GM04503 (cell line): ENCODE data around the gene FAT2.
"Not testable (repeated sequence)": the region's sequence is repeated elsewhere in the genome, so short reads cannot be mapped to it uniquely, and the experiment has no call there.

Experiments used
- DNase-seq: peaks from one replicate; pipeline ENCODE4 v3.0.0-alpha.2; 2012; ENCODE audit warnings: low read depth

The FAT2 gene

GRCh38 chr5:151611127-151611775, 20.1 kb upstream of the FAT2 start:
- DNase-seq = no peak

- DNase-seq = no peak
Measured at GRCh38 chr5:151608522-151608921, 17.4 kb upstream of the FAT2 start.

- DNase-seq = no peak
Measured at GRCh38 chr5:151607304-151607703, 16.2 kb upstream of the FAT2 start.

DNA sequence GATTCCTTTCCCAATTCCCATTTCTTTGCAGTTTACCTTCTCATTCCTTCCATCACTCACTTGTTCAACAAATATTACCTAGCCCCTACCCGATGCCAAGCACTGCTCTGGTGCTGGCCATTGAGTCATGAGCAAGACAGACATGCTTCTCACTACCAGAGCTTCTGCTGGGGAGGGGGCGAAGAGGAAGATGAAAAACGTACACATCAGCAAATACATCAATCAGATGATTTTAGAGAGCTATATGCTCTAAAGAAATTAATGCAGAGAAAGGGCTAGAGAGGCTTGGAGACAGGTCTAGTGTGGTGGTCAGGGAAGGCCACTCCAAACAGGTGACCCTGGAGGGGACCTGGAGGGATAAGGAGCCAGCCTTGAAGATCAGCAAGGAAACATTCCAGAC, 14.4 kb upstream of the FAT2 start:
- no peak for DNase-seq

DNA sequence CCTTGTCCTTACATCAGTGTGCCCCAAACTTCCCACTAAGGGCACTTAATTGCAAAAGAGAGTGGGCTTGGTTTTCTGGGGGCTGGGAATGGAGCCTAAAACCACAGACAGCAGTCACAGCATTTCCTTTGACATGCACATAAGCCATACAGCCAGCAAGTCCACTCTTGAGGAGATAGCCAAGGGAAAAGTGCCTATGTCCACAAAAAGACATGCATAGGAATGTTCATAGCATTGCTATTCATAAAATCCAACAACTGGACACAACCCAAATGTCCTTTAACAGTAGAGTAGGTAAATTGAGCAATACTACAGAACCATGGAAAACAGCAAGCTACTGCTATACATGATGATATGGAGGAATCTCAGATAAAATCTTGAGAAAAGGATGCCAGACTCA, 11.7 kb upstream of the FAT2 start:
- DNase-seq = no peak

DNA sequence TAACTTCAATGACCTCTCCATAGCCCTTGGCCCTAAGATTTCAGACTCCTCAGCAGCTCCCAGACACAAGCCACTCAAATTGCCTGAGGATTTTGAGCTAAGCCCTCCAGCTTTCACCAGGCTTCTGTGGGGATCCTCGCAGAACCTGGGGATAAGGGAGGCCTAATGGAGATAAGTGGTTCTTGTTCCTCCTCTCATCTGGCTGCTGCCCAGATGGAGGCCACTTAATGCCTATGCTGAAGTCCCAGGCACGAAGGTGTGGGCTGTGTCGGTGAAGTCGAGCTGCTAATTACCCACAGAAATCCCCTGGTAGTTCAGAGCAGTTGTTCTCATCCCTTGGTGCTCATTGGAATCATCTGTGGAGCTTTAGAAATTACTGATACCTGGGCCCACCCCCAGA, 10.3 kb upstream of the FAT2 start:
- DNase-seq = no peak

GRCh38 chr5:151600069-151600665, 9.0 kb upstream of the FAT2 start:
- no peak for DNase-seq

- DNase-seq = no peak
Measured at GRCh38 chr5:151598984-151599383, 7.9 kb upstream of the FAT2 start.

DNA sequence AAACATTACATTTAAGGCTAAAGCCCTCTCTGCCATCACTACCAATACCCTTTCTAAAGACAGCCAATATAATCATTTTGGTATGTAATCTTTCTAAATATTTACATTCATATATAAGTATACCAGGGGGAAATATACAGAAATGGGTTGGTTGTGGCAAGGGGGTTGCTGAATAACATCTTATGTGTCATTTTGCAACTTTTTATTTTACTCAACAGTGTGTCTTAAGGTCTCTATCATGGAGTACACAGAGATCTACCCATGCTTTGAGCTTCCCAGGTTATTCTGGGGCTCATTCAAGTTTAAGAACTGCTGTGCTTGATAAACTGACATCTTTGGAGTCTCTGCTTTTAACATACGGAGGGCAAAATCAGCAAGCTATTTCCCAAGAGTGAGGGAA, 7.4 kb upstream of the FAT2 start:
- no peak for DNase-seq

DNA sequence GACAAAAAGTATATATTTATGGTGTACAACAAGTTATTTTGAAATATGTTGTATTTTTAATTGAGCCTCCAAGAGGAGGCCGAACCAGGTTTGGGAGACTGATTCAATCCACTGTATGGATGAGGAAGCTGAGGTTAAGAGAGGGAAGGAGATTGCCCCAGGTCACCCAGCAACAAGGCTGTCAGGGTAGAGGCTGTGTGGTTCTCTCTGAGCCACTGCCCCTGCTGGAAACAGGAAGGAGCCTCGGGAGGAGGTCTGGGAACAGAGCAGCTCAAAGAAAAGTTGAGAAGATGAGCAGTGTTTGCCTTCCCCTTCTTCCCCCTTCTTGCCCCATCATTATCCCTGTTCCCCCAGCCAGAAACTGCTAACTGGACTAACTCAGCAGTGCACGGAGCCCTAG, 6.6 kb upstream of the FAT2 start:
- no peak for DNase-seq

DNA sequence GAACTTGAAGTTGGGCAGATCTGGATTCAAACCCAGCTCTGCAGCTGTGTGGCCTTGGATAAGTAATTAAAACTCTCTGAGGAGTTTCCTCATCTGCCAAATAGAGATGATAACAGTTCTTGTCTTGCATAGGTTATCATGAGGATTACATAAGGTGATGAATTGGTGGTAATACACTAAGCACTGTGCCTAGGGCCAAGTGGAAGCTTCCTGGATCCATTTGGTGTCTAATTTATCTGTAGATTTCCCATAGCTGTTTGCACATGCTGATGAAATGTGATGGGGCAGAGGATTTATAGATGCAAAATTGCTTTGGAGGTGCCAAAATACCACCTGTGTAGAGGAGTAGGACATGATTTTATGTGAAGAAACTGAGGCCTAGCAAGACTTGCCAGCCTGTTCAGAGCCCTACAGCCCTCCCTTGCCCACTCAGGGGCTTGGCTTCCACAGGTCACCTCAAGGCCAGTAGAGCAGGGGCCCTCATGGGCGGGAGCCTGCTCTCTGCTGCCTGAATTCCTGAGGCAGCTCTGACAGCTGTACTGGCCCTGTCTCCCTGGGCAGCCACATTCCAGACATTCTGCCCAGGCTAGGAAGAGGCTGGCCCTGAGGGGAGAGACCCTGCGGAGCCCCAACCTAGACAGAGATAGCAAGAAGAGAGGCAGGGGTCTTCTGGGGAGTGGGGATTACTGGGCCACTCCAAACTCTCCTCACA, 5.9 kb upstream of the FAT2 start:
- no peak for DNase-seq

GRCh38 chr5:151595411-151595826, 4.3 kb upstream of the FAT2 start:
- DNase-seq = no peak

DNA sequence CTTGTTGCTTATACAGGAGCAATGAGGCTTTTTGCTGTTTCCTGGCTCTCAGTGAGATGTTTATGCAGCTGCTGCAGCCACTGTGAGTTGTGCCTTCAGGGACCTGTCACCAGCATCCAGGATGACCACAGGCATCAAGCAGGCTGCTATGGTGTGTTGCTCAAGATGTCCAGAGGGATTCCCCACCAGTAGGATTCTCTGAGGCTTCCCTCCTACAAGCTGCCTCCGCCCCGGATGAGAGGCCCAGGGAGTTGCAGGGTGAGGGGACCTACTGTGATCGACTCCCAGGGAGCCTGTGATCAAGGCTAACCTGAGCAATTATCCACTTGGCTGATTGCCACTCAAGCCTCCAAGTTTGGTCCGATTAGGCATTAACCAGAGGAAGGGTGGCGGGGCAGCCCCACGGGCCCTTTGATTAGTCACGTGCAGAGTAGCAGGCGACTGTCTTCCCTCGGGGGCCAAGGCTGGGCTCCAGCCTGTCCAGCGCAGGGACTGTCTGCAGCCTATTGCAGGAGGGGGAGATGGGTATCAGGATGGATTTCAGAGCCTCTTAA, 1.8 kb upstream of the FAT2 start:
- DNase-seq = no peak

- no peak for DNase-seq
Measured at GRCh38 chr5:151589878-151590570, 1.1 kb downstream of the FAT2 start.

- no peak for DNase-seq
Measured at GRCh38 chr5:151587796-151588555, 3.2 kb downstream of the FAT2 start.

DNA sequence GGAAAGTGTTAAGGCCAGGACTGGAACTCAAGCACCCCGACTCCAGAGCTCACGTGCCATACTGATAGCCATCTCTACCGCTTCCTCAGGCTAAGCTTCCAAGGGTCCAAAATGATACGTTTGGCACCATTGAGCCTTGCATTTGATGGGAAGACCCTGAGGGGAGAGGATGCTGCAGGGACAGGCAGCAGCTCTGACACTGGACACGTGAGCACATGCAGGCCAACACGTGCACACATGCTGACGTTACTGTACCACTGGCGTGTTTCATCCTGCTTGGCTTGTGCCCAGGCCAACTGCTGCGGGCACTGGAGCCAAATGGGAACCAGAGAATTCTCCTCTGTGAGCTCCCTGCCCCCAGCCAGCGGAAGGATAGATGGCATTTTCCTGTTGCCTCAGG, 5.2 kb downstream of the FAT2 start:
- no peak for DNase-seq

DNA sequence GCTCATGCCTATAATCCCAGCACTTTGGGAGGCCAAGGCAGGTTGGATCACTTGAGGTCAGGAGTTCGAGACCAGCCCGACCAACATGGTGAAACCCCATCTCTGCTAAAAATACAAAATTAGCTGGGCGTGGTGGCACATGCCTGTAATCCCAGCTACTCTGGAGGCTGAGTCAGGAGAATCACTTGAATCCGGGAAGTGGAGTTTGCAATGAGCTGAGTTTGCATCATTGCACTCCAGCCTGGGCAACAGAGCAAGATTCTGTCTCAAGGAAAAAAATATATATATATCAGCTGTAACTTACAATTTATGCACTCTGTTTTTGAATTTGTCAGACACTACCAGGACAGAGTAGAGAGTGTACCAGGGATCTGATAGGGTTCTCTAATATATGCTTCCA, 5.8 kb downstream of the FAT2 start:
- not testable (repeated sequence) for DNase-seq

- no peak for DNase-seq
Measured at GRCh38 chr5:151584057-151584937, 6.8 kb downstream of the FAT2 start.

DNA sequence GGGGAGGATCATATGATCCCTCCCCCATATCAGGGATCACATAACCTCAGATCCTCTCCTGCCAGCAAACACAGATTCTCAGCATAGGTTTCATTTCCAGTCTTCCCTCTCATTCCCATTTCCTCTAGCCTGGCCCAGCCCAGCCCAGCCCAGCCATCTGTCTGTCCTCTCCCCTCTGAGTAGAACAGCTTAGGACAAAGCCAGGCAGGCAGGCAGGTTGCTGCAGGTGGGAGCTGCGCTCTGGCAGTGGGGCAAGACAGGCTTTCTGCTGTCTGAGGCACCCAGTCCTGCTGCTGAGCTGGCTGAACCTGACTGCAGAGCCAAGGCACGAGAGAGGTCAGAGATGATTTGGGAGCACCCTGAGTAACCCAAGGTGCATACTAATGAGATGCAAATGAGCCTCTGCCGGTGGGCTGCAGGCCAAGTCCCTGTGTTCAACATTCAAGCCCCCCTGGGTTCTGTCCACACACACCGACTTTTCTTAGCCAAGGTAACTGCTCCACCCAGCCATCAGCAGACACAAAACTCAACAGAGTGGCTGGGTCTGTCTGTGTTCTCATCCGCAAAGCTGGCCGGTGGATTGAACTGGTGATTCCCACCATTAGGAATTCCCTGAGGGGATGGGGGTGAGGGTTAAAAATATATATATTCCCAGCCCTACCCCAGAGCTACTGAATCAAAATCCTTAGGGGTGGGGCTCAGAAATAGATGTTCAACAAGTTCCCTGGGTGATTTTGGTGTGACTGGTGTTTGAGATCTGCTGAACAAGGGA, 9.1 kb downstream of the FAT2 start:
- no peak for DNase-seq

GRCh38 chr5:151581347-151581746, 9.8 kb downstream of the FAT2 start:
- DNase-seq = no peak
